SU-DHL-6 (cell line): ENCODE results near the gene GABRD.

Experiments
- H2AFZ ChIP-seq: fragments of 200-600 bp; sonication (generic); 2 replicates; pipeline ENCODE4 v1.6.1; 2014; ENCODE audit warnings: low read depth, mild to moderate bottlenecking, moderate library complexity, mixed read lengths, antibody characterized with exemption, low read length; ENCODE audit not compliant: severe bottlenecking
- H3F3A ChIP-seq: fragments of 200-600 bp; shearing (Covaris generic); 2 replicates; pipeline ENCODE4 v1.6.0; 2016; ENCODE audit warnings: antibody characterized with exemption, mild to moderate bottlenecking; ENCODE audit not compliant: insufficient read depth
- H3K27ac ChIP-seq: fragments of 200-600 bp; sonication (generic); 2 replicates; pipeline ENCODE4 v1.5.1; 2016; ENCODE audit warnings: low read depth, mild to moderate bottlenecking, low read length, moderate library complexity, mixed read lengths
- H3K27me3 ChIP-seq: fragments of 200-600 bp; sonication (generic), shearing (Covaris generic); 2 replicates; pipeline ENCODE4 v1.6.0; 2014; ENCODE audit warnings: mild to moderate bottlenecking, low read length
- H3K36me3 ChIP-seq: fragments of 200-600 bp; sonication (generic); 2 replicates; pipeline ENCODE4 v1.6.1; 2014; ENCODE audit warnings: mild to moderate bottlenecking, low read length, mixed read lengths
- H3K4me2 ChIP-seq: fragments of 300-600, 200-600 bp; shearing (Covaris generic), sonication (generic); 2 replicates; pipeline ENCODE4 v1.6.0; 2014; ENCODE audit warnings: low read length, low read depth, mild to moderate bottlenecking; ENCODE audit not compliant: poor library complexity, severe bottlenecking
- H3K4me3 ChIP-seq: fragments of 200-600 bp; sonication (generic); 2 replicates; pipeline ENCODE4 v1.5.1; 2014; ENCODE audit warnings: antibody characterized with exemption, low read length, mild to moderate bottlenecking, mixed read lengths; ENCODE audit not compliant: insufficient read depth, poor library complexity, severe bottlenecking
- H3K79me2 ChIP-seq: fragments of 200-600 bp; sonication (generic); 2 replicates; pipeline ENCODE4 v1.6.1; 2014; ENCODE audit warnings: mild to moderate bottlenecking, low read length, moderate library complexity; ENCODE audit not compliant: insufficient read depth
- H3K9ac ChIP-seq: fragments of 200-600 bp; sonication (generic); 2 replicates; pipeline ENCODE4 v1.7.0; 2014; ENCODE audit warnings: mild to moderate bottlenecking, low read length
- H3K9me2 ChIP-seq: fragments of 200-600 bp; sonication (generic); replicated peaks from 2 replicates; pipeline ENCODE4 v1.6.1; 2014; ENCODE audit warnings: low read length; ENCODE audit not compliant: insufficient read depth
- H3K9me3 ChIP-seq: fragments of 200-600 bp; sonication (generic); 2 replicates; pipeline ENCODE4 v1.6.1; 2014; ENCODE audit warnings: low read length, mixed read lengths; ENCODE audit not compliant: insufficient read depth
- H4K20me1 ChIP-seq: fragments of 200-600 bp; sonication (generic); 2 replicates; pipeline ENCODE4 v1.6.1; 2014; ENCODE audit warnings: low read depth, mild to moderate bottlenecking, antibody characterized with exemption, low read length, moderate library complexity, mixed read lengths
- CTCF ChIP-seq: fragments of 200-600 bp; sonication (generic); IDR thresholded peaks from one replicate; pipeline ENCODE4 v1.5.1; 2017; ENCODE audit warnings: antibody characterized with exemption, mild to moderate bottlenecking, low read length, moderate library complexity; ENCODE audit not compliant: insufficient read depth, poor library complexity, severe bottlenecking
- EZH2phosphoT487 ChIP-seq: fragments of 200-600 bp; sonication (generic), shearing (Covaris generic); conservative IDR thresholded peaks from 2 replicates; pipeline ENCODE4 v1.6.1; 2018; ENCODE audit warnings: mild to moderate bottlenecking, antibody characterized with exemption, low read length, moderate library complexity, mixed read lengths

Gene GABRD

GRCh38 chr1:1986451-1987141 is 32.5 kb upstream of the GABRD start:
- Histone ChIP-seq H4K20me1 (no peaks in the 10 kb centered on the region), H3K9me2 (no peaks in the 10 kb centered on the region), H3K9ac (no peak overlapping the region), H3K27me3 (no peaks in the 10 kb centered on the region), H3K36me3 (no peaks in the 10 kb centered on the region), H3K9me3 (no peaks in the 10 kb centered on the region), H3K4me3 (no peak overlapping the region), H3F3A (no peaks in the 10 kb centered on the region), H3K27ac (no peak overlapping the region), H3K4me2 (no peak overlapping the region), H3K79me2 (no peaks in the 10 kb centered on the region), H2AFZ (no peak overlapping the region)
- no peak for TF ChIP-seq EZH2phosphoT487
- TF ChIP-seq CTCF = no peak

GRCh38 chr1:1987142-1987510 is 32.0 kb upstream of the GABRD start:
- no peak overlapping the region for H3K4me3 ChIP-seq
- H4K20me1 ChIP-seq = no peaks in the 10 kb centered on the region
- H3K27me3 ChIP-seq = no peaks in the 10 kb centered on the region
- H3F3A ChIP-seq = no peaks in the 10 kb centered on the region
- no peaks in the 10 kb centered on the region for H3K36me3 ChIP-seq
- H2AFZ ChIP-seq = no peak overlapping the region
- TF ChIP-seq EZH2phosphoT487 (no peak), CTCF (no peak)
- H3K4me2 ChIP-seq = no peak overlapping the region
- H3K9me2 ChIP-seq = no peaks in the 10 kb centered on the region
- no peak overlapping the region for H3K27ac ChIP-seq
- no peak overlapping the region for H3K9ac ChIP-seq
- no peaks in the 10 kb centered on the region for H3K79me2 ChIP-seq
- no peaks in the 10 kb centered on the region for H3K9me3 ChIP-seq

GRCh38 chr1:1988061-1988945 is 30.8 kb upstream of the GABRD start:
- Histone ChIP-seq H3K27me3 (no peaks in the 10 kb centered on the region), H2AFZ (no peak overlapping the region)
- TF ChIP-seq CTCF = no peak
- TF ChIP-seq EZH2phosphoT487 = no peak

More at GRCh38 chr1:1988061-1988945, 30.8 kb upstream of the GABRD start:
- no peaks in the 10 kb centered on the region for H3F3A ChIP-seq
- H3K9me3 ChIP-seq = no peaks in the 10 kb centered on the region
- H3K4me3 ChIP-seq = no peak overlapping the region
- no peak overlapping the region for H3K27ac ChIP-seq
- H4K20me1 ChIP-seq = no peaks in the 10 kb centered on the region
- H3K79me2 ChIP-seq = no peaks in the 10 kb centered on the region
- no peaks in the 10 kb centered on the region for H3K36me3 ChIP-seq
- H3K9ac ChIP-seq = no peak overlapping the region
- no peaks in the 10 kb centered on the region for H3K9me2 ChIP-seq
- no peak overlapping the region for H3K4me2 ChIP-seq
